ENCODE results near the gene DNAJC18. TPM values are rescaled to one million over a fixed set of nuclear protein-coding genes. Genes with fewer than 3 reads are reported as not detected.

The DNAJC18 gene
- total RNA-seq, 1 experiment from 2014 or later: 16.7 TPM

- Histone ChIP-seq H3K27me3 (replicated peaks; ENCODE audit: insufficient read depth, low read depth, low read length, poor library complexity) (peaks cover 14% of the 10 kb centered on the region), H3K27ac (ENCODE audit: low read depth, low read length, poor library complexity, severe bottlenecking) (no peak overlapping the region), H3K4me3 (ENCODE audit: low read depth, low read length, poor library complexity, severe bottlenecking) (no peak overlapping the region), H3K9me3 (ENCODE audit: low read depth, low read length, poor library complexity, severe bottlenecking) (no peaks in the 10 kb centered on the region), H3K4me1 (ENCODE audit: insufficient read depth, low read length, poor library complexity, severe bottlenecking) (peaks cover 24% of the 10 kb centered on the region), H3K36me3 (ENCODE audit: insufficient read depth, low read length, poor library complexity, severe bottlenecking) (no peaks in the 10 kb centered on the region)
- BruUV-seq (replicated peaks): no TSS peak
- DNase-seq (ENCODE audit: low spot score): no peak
- ChIA-PET POLR2A (ENCODE audit: low non-redundant PET) (interaction anchor here (0.5 kb wide), 1 partner anchor 363 kb away, joined by 7 read pairs; no protein-coding TSS in a partner anchor), CTCF (interaction anchor here (0.7 kb wide), 1 partner anchor 128 kb away, joined by 6 read pairs; no protein-coding TSS in a partner anchor)
- intact Hi-C loops (cut with micrococcal nuclease; ENCODE audit: unreplicated experiment): loop anchor here (5.0 kb wide), 1 partner anchor 749 kb away; no protein-coding TSS in a partner anchor
- TF ChIP-seq EZH2 (IDR thresholded peaks at IDR 0.05; ENCODE audit: borderline replicate concordance, low read depth, low read length, poor library complexity, severe bottlenecking): no peak
- TF ChIP-seq, protein P1, sequence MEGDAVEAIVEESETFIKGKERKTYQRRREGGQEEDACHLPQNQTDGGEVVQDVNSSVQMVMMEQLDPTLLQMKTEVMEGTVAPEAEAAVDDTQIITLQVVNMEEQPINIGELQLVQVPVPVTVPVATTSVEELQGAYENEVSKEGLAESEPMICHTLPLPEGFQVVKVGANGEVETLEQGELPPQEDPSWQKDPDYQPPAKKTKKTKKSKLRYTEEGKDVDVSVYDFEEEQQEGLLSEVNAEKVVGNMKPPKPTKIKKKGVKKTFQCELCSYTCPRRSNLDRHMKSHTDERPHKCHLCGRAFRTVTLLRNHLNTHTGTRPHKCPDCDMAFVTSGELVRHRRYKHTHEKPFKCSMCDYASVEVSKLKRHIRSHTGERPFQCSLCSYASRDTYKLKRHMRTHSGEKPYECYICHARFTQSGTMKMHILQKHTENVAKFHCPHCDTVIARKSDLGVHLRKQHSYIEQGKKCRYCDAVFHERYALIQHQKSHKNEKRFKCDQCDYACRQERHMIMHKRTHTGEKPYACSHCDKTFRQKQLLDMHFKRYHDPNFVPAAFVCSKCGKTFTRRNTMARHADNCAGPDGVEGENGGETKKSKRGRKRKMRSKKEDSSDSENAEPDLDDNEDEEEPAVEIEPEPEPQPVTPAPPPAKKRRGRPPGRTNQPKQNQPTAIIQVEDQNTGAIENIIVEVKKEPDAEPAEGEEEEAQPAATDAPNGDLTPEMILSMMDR (conservative IDR thresholded peaks at IDR 0.05; ENCODE audit: low read depth, low read length): no peak
Observed at GRCh38 chr5:139390639-139391569, 48.4 kb downstream of the DNAJC18 start.

DNA sequence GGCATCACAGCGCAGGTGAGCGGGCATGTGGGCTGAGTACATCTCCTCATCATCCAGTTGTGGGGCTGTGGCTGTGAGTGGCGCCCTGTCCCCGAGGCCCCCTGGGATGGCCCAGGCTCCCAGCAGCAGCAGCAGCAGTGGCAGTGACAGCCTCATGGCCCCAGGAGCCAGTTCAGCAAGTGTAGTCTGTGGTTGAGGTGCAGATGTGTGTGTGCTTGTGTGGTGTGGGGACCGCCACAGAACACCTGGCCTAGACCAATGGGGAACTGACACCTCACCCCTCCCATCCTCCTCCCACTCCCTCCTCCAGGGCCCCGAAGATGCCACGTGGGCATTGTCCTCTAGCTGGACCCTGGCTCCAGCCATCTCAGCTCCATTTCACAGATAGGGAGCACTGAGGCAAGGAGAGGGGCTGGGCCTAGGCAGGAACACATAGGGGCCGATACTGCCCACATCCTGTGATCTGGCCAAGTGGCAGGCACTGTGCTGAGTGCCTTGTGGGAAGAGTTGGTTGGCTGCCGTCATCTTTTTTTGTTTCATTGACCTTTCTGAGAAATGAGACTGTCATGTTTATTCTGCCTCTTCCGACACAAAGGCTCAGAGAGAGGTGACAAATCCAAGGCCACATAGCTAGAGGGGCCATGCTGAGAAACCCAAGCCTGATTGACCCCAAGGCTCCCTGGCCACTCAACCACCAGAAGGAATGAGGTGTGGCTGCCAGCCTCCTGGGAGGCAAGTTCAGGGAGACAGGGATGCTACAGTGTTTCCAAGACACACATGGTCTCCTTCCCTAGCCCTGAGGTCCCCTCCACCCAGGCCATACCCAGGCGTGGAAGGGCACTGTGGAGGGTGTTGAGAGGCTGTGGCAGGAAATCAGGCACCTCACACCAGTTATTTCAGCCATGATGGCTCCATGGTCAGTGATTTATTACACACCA is 49.4 kb downstream of the DNAJC18 start, which contains the start of gene MZB1:
TSS of gene MZB1 (minus strand) at position 213 of the 938 bp plus-strand sequence. CDS start at position 156, 57 bp downstream.
- CTCF ChIA-PET: no interaction called here
- Histone ChIP-seq H3K4me3 (ENCODE audit: low read depth, low read length, poor library complexity, severe bottlenecking) (no peak within 1 kb of the TSS), H3K27me3 (replicated peaks; ENCODE audit: insufficient read depth, low read depth, low read length, poor library complexity) (peaks cover 14% of the 10 kb centered on the region), H3K4me1 (ENCODE audit: insufficient read depth, low read length, poor library complexity, severe bottlenecking) (peaks cover 24% of the 10 kb centered on the region), H3K27ac (ENCODE audit: low read depth, low read length, poor library complexity, severe bottlenecking) (no peak within 1 kb of the TSS), H3K36me3 (ENCODE audit: insufficient read depth, low read length, poor library complexity, severe bottlenecking) (no peaks in the 10 kb centered on the region), H3K9me3 (ENCODE audit: low read depth, low read length, poor library complexity, severe bottlenecking) (no peaks in the 10 kb centered on the region)
- intact Hi-C loops (cut with micrococcal nuclease; ENCODE audit: unreplicated experiment): loop anchor here (5.0 kb wide), 1 partner anchor 748 kb away; no protein-coding TSS in a partner anchor
- no peak for DNase-seq (ENCODE audit: low spot score)
- BruUV-seq (replicated peaks): no TSS peak
- TF ChIP-seq, protein P1 (conservative IDR thresholded peaks at IDR 0.05; ENCODE audit: low read depth, low read length): no peak
- no peak for TF ChIP-seq EZH2 (IDR thresholded peaks at IDR 0.05; ENCODE audit: borderline replicate concordance, low read depth, low read length, poor library complexity, severe bottlenecking)
- POLR2A ChIA-PET (ENCODE audit: low non-redundant PET): no interaction called here

DNA sequence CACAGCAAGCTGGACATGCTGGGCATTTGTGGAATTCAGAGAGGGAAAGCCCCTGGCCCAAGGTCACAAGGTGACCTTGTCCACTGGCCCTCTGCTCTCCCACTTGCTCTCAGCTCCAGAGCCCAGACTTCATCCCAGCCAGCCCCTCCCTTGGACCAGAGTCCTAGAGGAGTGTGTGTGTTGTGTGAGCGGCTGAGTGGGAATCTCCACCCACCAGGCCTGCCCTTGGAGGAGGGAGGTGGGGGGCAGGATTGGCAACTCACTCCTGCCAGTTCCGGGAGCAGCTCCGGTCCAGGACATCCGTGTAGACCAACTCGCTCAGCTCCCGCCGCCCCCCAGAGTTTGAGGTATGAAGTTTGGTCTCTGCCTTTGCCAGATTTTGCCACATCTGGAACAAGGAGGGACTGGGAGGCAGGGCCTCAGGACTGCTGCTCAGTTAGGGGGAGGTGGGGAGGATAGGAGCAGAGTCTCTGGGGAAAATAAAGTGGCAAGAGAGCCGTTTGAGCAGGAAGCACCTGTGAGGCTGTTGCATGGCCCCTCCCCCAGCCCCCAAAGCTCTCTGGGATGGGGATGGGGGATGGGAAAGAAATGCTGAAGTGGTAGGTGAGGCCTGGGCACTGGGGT is 51.0 kb downstream of the DNAJC18 start:
- no TSS peak for BruUV-seq (replicated peaks)
- ChIA-PET POLR2A (ENCODE audit: low non-redundant PET) (no interaction called here), CTCF (no interaction called here)
- H3K27me3 ChIP-seq (replicated peaks; ENCODE audit: insufficient read depth, low read depth, low read length, poor library complexity): peaks cover 4% of the 10 kb centered on the region
- H3K9me3 ChIP-seq (ENCODE audit: low read depth, low read length, poor library complexity, severe bottlenecking): no peaks in the 10 kb centered on the region
- TF ChIP-seq EZH2 (IDR thresholded peaks at IDR 0.05; ENCODE audit: borderline replicate concordance, low read depth, low read length, poor library complexity, severe bottlenecking): no peak
- TF ChIP-seq, protein P1 (conservative IDR thresholded peaks at IDR 0.05; ENCODE audit: low read depth, low read length): no peak
- intact Hi-C loops (cut with micrococcal nuclease; ENCODE audit: unreplicated experiment): no loop called here
- H3K4me3 ChIP-seq (ENCODE audit: low read depth, low read length, poor library complexity, severe bottlenecking): no peak overlapping the region
- peak; percentile 45 for DNase-seq (ENCODE audit: low spot score)
- H3K4me1 ChIP-seq (ENCODE audit: insufficient read depth, low read length, poor library complexity, severe bottlenecking): peaks cover 19% of the 10 kb centered on the region
- H3K36me3 ChIP-seq (ENCODE audit: insufficient read depth, low read length, poor library complexity, severe bottlenecking): no peaks in the 10 kb centered on the region
- no peak overlapping the region for H3K27ac ChIP-seq (ENCODE audit: low read depth, low read length, poor library complexity, severe bottlenecking)

Data from A673 (cell line).